ENCODE results near the gene SIRT7.
A peak's percentile ranks its signal among the peaks of the same experiment; 100 is the strongest.

Gene SIRT7

GRCh38 chr17:81907219-81908145 is 10.5 kb downstream of the SIRT7 start:
- FAIRE-seq (no peak), DNase-seq (ENCODE audit: low spot score) (no peak)

- DNase-seq (ENCODE audit: low spot score) (no peak), FAIRE-seq (no peak)
Observed at GRCh38 chr17:81906476-81907218, 11.3 kb downstream of the SIRT7 start.

GRCh38 chr17:81905993-81906392 is 12.0 kb downstream of the SIRT7 start:
- DNase-seq (ENCODE audit: low spot score) (no peak), FAIRE-seq (no peak)

- DNase-seq (ENCODE audit: low spot score) = no peak
- no peak for FAIRE-seq
Observed at GRCh38 chr17:81905424-81905875, 12.5 kb downstream of the SIRT7 start.

- DNase-seq (ENCODE audit: low spot score) = no peak
- no peak for FAIRE-seq
Observed at GRCh38 chr17:81904600-81905423, 13.2 kb downstream of the SIRT7 start.

- FAIRE-seq (no peak), DNase-seq (ENCODE audit: low spot score) (no peak)
Observed at GRCh38 chr17:81903896-81904599, 13.9 kb downstream of the SIRT7 start.

- DNase-seq (ENCODE audit: low spot score) (no peak), FAIRE-seq (no peak)
Observed at GRCh38 chr17:81903415-81903831, 14.6 kb downstream of the SIRT7 start.

- DNase-seq (ENCODE audit: low spot score) (no peak), FAIRE-seq (no peak)
Observed at GRCh38 chr17:81902653-81903414, 15.1 kb downstream of the SIRT7 start.

GRCh38 chr17:81902023-81902652 is 15.8 kb downstream of the SIRT7 start, which contains the start of gene NPB:
Gene NPB (plus strand): TSS chr17:81902238. CDS start chr17:81902278, 40 bp downstream.
- no peak for DNase-seq (ENCODE audit: low spot score)
- no peak for FAIRE-seq

GRCh38 chr17:81901167-81902022 is 16.6 kb downstream of the SIRT7 start:
- FAIRE-seq (no peak), DNase-seq (ENCODE audit: low spot score) (no peak)

- no peak for FAIRE-seq
- DNase-seq (ENCODE audit: low spot score) = no peak
Observed at GRCh38 chr17:81900181-81900820, 17.7 kb downstream of the SIRT7 start.

- no peak for DNase-seq (ENCODE audit: low spot score)
Observed at GRCh38 chr17:81899514-81900166, 18.3 kb downstream of the SIRT7 start.

GRCh38 chr17:81898885-81899284 is 19.1 kb downstream of the SIRT7 start:
- no peak for DNase-seq (ENCODE audit: low spot score)
- no peak for FAIRE-seq

More at GRCh38 chr17:81899514-81900166, 18.3 kb downstream of the SIRT7 start:
- FAIRE-seq = no peak

GRCh38 chr17:81898029-81898866 is 19.7 kb downstream of the SIRT7 start:
- FAIRE-seq (peak; percentile 79), DNase-seq (ENCODE audit: low spot score) (peak; percentile 88)

- DNase-seq (ENCODE audit: low spot score) = no peak
- no peak for FAIRE-seq
Observed at GRCh38 chr17:81895400-81895799, 22.6 kb downstream of the SIRT7 start.

- FAIRE-seq = no peak
- no peak for DNase-seq (ENCODE audit: low spot score)
Observed at GRCh38 chr17:81891303-81891552, 26.7 kb downstream of the SIRT7 start.

All from RCC 7860 (cell line).